NCI-H1417 (cell line): ENCODE data around the gene LSM2.
"Not testable (repeated sequence)": the region's sequence is repeated elsewhere in the genome, so short reads cannot be mapped to it uniquely, and the experiment has no call there.

ENCODE experiments used
- DNase-seq, 3 experiments: peaks; one replicate each; lab custom pipeline; 2025; lab: John Stamatoyannopoulos, UW

Gene LSM2

GRCh38 chr6:31827286-31828079 is 20.7 kb upstream of the LSM2 start, which contains the start of gene HSPA1B:
Gene HSPA1B (plus strand): TSS chr6:31827738. CDS start chr6:31827951, 213 bp downstream.
- DNase-seq: peak; percentile 99 to 100 (median 100)

DNA sequence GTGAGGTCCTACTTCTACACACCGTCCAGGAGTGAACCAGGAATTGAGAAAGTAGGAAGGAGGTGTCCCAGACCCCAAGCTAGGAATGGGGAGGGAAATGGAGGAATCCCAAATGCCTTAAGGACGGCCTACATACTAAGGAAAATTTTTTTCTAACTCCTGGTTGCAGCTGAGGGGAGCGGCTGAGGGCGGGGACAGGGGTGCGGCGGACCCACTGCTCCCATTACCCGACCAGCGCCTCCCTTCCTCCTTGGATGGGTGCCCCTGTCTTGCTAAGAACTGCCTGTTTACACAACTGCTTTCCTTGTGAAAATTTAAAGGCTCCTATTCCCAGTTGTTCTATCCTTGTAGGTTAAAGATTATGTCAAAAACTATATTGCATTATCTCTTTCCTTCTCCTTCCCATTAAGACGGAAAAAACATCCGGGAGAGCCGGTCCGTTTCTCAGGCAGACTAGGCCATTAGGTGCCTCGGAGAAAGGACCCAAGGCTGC is 20.1 kb upstream of the LSM2 start:
- DNase-seq: peak in 1 of 3 experiments; percentile 82

GRCh38 chr6:31825553-31825952 is 18.8 kb upstream of the LSM2 start:
- no peak for DNase-seq

- not testable (repeated sequence) for DNase-seq
These were observed 16.9 kb upstream of the LSM2 start for GRCh38 chr6:31823592-31824196.

DNA sequence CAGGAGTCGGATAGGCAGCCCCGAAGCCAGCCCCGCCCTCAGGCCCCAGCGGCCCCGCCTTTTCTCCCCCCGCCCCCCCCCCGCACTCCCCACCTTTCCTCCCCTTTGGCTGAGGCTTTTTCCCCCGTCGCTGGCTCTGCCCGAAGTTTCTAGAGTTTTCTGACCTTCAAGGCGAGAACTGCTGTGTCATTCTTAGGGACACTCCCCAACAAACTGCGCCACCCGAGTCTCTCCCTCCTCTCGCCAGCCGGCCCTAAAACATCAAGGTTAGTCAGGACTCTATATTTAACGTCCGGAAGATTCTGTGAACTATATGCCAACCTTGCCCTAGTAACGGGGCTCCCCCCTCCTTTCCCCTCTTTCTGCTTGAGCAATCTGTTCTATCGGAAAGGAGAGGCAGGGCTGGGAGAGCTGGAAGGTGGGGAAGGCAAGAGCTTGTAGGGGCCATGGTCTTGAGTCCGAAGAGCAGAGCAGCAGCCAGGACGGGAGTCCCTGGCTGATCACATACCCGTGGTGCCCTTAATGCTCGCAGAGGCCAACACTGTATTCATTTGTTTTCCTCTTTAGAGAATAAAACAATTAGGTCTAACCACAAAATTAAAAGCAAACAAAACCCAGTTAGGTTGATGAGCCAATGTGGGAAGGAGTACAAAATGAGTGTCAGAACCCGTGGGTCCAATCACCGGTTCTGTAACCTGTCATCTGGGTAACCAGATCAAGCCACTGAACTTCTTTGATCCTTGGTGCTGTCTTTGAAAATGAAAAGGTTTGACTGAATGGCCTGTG is 15.5 kb upstream of the LSM2 start:
- DNase-seq: peak in 2 of 3 experiments; percentile 48 to 80

- peak; percentile 18 to 80 (median 70) for DNase-seq
These were observed 14.7 kb upstream of the LSM2 start for GRCh38 chr6:31821301-31822035.

DNA sequence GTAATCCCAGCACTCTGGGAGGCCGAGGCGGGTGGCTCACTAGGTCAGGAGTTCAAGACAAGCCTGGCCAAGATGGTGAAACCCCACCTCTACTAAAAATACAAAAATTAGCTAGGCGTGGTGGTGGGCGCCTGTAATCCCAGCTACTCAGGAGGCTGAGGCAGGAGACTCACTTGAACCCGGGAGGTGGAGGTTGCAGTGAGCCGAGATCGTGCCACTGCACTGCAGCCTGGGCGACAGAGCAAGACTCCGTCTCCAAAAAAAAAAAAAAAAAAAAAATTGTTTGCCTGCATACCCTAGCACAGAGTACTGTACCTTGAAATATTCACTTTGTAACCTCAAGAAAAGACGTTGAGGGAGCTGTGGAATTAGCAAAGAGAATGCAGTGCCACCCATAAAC is 13.6 kb upstream of the LSM2 start:
- DNase-seq: not testable (repeated sequence)

GRCh38 chr6:31819871-31820299 is 13.1 kb upstream of the LSM2 start:
- DNase-seq: no peak

DNA sequence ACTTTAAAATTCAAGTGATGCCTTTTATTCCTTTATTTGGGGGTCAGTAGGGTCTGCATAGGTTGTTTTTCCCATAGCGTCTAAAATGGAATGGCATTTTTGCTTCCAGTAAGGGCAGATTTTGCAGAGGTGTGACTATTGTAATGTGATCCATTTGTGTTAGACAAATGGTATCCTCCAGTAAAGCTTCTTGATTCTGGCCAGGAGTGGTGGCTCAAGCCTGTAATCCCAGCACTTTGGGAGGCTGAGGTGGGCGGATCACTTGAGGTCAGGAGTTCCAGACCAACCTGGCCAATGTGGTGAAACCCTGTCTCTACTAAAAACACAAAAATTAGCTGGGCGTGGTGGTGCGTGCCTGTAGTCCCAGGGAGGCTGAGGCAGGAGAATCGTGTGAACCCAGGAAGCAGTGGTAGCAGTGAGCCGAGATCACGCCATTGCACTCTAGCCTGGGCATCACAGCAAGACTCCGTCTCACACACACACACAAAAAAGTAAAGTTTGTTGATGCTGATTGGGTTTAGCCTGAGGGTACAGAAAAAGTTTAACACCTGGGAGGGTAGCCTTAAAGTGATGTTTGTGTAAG is 11.3 kb upstream of the LSM2 start:
- not testable (repeated sequence) for DNase-seq

- peak in 1 of 3 experiments; percentile 12 for DNase-seq
These were observed 10.6 kb upstream of the LSM2 start for GRCh38 chr6:31817133-31817928.

GRCh38 chr6:31815025-31815838 is 8.5 kb upstream of the LSM2 start, which contains the start of the genes HSPA1A and HSPA1L:
Gene HSPA1A (plus strand): TSS chr6:31815543. CDS start chr6:31815757, 214 bp downstream.
Gene HSPA1L (minus strand): TSS chr6:31815283. CDS start chr6:31811972, 3,311 bp downstream.
- DNase-seq: peak; percentile 94 to 99 (median 95)

DNA sequence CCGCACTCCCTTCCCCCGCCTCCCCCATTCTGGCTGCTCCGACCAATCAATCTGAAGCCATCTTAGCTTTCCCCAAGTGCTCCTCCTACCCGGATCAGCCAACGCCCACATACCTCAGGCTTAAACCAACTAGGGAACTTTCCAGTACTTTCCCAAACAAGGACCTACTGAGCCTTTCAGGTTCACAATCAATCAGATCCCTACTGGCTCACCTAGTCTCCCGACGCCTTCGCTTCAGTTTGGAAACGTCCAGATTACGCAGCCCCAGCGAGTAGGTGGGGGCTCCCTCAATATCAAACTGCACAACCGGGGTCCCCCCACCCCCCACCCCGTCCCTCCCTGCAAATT is 7.9 kb upstream of the LSM2 start:
- peak; percentile 83 to 96 (median 90) for DNase-seq

- DNase-seq: no peak
These were observed 6.7 kb upstream of the LSM2 start for GRCh38 chr6:31813465-31813849.

DNA sequence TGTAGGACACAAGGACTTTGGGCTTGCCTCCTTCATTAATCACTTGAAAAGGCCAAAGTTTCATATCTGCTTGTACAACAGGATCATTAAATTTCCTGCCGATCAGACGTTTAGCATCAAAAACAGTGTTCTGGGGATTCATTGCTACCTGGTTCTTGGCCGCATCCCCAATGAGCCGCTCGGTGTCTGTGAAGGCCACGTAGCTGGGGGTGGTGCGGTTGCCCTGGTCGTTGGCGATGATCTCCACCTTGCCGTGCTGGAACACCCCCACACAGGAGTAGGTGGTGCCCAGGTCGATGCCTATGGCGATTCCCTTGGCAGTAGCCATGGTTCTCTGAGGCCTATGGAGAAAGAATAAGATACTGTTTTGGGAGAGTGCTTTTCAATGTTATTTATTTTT is 4.9 kb upstream of the LSM2 start:
- no peak for DNase-seq

DNA sequence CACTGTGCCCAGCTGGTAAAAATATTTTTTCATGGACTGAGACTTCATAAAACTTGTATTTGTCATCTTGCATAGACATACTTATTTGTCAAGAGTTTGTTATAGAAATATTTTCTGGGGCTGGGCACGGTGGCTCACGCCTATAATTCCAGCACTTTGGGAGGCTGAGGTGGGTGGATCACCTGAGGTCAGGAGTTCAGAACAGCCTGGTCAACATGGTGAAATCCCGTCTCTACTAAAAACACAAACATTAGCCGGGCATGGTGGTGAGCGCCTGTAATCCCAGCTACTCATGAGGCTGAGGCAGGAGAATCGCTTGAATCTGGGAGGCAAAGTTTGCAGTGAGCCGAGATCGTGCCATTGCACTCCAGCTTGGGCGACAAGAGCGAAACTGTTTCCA is 1.8 kb upstream of the LSM2 start:
- not testable (repeated sequence) for DNase-seq

DNA sequence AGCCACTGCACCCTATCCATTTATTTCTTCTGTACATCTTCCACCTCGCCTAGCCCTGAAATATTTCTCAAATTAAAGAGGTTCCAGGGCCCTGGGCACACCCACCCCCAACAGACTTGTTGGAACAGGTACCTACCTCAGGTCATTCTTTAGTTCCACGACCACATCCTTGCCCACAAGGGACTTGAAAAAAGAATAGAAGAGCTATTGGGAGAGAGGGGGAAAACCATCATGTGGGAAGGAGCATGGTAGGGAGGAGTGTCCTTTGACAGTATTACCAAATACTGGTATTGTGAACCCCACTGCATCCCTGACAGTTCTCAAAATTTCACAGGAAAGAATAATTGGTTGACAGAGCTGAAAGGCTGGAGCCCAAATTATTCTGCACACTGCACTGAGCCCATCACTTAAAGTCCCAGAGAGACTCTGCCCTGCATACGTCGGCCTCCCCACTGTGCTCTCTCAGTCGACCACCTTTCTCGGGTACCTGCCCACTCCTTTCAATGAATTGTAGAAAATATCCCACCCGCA is 762 bp downstream of the LSM2 start:
- no peak for DNase-seq

DNA sequence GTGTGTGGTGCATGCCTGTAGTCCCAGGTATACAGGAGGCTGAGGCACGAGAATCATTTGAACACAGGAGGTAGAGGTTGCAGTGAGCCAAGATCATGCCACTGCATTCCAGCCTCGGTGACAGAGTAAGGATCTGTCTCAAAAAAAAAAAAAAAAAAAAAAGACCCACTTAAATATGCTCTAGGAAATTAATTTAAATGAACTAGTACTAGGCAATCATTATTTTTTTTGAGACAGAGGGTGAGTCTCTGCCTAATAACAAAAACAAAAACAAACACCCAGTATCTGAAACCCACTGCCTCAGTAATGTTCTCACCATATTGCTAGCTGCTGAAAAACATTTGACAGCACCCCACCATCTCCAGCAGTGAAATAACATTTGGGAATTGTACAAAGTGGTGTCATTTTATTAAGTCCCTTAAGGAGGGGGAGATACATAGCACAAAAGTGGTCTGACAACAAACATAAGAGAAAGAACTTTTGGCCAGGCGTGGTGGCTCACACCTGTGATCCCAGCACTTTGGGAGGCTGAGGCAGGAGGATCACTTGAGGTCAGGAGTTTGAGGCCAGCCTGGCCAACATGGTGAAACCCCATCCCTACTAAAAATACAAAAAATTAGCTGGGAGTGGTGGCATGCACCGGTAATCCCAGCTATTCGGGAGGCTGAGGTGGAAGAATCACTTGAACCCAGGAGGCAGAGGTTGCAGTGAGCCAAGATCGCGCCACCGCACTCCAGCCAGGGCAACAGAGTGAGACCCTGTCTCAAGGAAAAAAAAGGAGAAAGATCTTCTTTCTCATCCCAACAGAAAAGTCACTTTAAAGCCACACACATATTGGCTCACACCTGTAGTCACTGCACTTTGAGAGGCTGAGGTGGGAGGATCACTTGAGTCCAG is 5.5 kb downstream of the LSM2 start:
- not testable (repeated sequence) for DNase-seq

DNA sequence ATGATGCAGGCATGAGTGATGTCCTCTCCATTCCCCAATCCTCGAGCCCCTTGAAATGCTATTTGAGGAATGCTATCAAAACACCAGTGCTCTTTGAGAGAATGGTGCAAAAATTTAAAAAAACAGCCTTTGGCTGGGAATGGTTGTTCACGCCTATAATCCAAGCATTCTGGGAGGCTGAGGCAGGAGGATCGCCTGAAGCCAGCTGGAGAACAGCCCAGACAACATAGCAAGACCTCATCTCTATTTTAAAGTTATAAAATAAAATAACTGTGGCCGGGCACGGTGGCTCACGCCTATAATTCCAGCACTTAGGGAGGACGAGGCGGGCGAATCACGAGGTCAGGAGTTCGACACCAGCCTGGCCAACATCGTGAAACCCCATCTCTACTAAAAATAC is 7.0 kb downstream of the LSM2 start:
- no peak for DNase-seq
